Type B pancreatic cell (in vitro differentiated cells): ENCODE results near the gene PHB1. TPM values are rescaled to one million over a fixed set of nuclear protein-coding genes. Genes with fewer than 3 reads are reported as not detected.
A peak's percentile ranks its signal among the peaks of the same experiment; 100 is the strongest.

Source experiments
- DNase-seq: peaks from one replicate; pipeline ENCODE4 v3.0.0; 2021; ENCODE audit warnings: mixed read lengths; ENCODE audit not compliant: unreplicated experiment; ENCODE audit errors: extremely low spot score
- H3K27ac Mint-ChIP-seq: 2 replicates; pipeline ENCODE4 v1.8.0; 2021; ENCODE audit warnings: mild to moderate bottlenecking, mixed read lengths
- H3K27me3 Mint-ChIP-seq: 2 replicates; pipeline ENCODE4 v1.8.0; 2021; ENCODE audit warnings: mixed read lengths
- H3K36me3 Mint-ChIP-seq: 2 replicates; pipeline ENCODE4 v1.8.0; 2021; ENCODE audit warnings: mixed read lengths
- H3K4me1 Mint-ChIP-seq: one replicate; pipeline ENCODE4 v1.8.0; 2021; ENCODE audit warnings: mixed read lengths; ENCODE audit not compliant: unreplicated experiment
- H3K4me3 Mint-ChIP-seq: 2 replicates; pipeline ENCODE4 v1.8.0; 2021; ENCODE audit warnings: mild to moderate bottlenecking, mixed read lengths
- H3K9me3 Mint-ChIP-seq: 2 replicates; pipeline ENCODE4 v1.8.0; 2021; ENCODE audit warnings: mixed read lengths
- total RNA-seq: library from RNA; stranded (reverse); gene quantifications from 2 replicates; pipeline ENCODE4 v1.2.1, GENCODE V29; 2021; ENCODE audit warnings: low replicate concordance
- TF ChIP-seq, protein P1 (sequence below): fragments of 200-600 bp; sonication (generic); conservative IDR thresholded peaks from 2 replicates; pipeline ENCODE4 v1.5.0; 2021; ENCODE audit warnings: antibody characterized with exemption, mild to moderate bottlenecking

The PHB1 gene
- total RNA-seq, 1 donor from 2014 or later, result 231 TPM

- H3K36me3 Mint-ChIP-seq, result no peaks in the 10 kb centered on the region
- TF ChIP-seq, protein P1, sequence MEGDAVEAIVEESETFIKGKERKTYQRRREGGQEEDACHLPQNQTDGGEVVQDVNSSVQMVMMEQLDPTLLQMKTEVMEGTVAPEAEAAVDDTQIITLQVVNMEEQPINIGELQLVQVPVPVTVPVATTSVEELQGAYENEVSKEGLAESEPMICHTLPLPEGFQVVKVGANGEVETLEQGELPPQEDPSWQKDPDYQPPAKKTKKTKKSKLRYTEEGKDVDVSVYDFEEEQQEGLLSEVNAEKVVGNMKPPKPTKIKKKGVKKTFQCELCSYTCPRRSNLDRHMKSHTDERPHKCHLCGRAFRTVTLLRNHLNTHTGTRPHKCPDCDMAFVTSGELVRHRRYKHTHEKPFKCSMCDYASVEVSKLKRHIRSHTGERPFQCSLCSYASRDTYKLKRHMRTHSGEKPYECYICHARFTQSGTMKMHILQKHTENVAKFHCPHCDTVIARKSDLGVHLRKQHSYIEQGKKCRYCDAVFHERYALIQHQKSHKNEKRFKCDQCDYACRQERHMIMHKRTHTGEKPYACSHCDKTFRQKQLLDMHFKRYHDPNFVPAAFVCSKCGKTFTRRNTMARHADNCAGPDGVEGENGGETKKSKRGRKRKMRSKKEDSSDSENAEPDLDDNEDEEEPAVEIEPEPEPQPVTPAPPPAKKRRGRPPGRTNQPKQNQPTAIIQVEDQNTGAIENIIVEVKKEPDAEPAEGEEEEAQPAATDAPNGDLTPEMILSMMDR, result no peak
- H3K27me3 Mint-ChIP-seq, result no peaks in the 10 kb centered on the region
- no peak overlapping the region for H3K27ac Mint-ChIP-seq
- no peak for DNase-seq
- peaks cover 33% of the 10 kb centered on the region for H3K4me1 Mint-ChIP-seq
- H3K4me3 Mint-ChIP-seq, result no peak overlapping the region
- no peaks in the 10 kb centered on the region for H3K9me3 Mint-ChIP-seq
Observed at GRCh38 chr17:49363251-49363650, 51.4 kb downstream of the PHB1 start.

- no peaks in the 10 kb centered on the region for H3K9me3 Mint-ChIP-seq
Observed at GRCh38 chr17:49362723-49363117, 52.0 kb downstream of the PHB1 start.

DNA sequence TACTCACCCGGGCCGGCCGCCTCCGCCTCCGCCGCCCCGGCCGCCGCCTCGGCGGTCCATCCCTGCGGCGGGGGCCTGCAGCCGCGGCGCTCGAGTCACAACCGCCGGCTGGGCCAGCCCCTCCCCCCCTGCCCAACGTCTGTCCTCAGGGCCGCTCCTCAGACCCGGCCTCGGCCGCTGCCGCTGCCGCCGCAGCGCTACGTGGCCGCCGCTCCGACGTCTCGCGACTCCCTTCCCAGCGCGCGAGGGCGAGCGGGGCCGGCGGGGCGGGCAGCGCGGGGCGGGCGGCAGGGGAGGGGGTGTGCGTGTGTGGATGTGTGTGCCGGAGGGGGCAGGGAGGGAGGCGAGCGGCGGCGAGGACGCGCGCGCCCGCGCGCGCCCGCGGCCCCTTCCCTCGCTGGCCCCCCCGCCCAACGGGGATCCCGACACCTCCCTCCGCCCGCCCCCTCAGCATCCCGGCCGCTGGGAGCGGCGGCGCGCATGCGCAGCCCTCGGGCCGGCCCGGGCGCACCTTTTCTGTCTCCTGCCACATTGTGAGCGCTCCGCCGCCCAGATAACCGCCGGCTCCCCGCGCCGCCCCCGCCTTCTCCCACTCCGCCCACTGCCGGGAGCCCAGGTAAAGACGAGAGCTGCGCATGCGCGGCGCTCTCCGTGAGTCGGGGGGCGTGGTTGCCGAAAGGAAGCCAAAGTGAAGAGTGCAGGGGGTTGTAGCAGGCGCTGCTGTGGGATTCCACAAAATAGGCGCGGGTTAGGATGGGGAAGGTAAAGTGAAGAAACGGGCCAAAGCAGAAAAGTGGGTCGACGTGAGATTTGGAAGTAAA is 52.6 kb downstream of the PHB1 start, which contains the start of gene ZNF652:
ZNF652 (minus strand) TSS at position 349 of the 821 bp plus-strand sequence. CDS start 44,525 bp downstream, outside the sequence.
- H3K36me3 Mint-ChIP-seq, result no peaks in the 10 kb centered on the region
- no peaks in the 10 kb centered on the region for H3K27me3 Mint-ChIP-seq
- peaks cover 38% of the 10 kb centered on the region for H3K4me1 Mint-ChIP-seq
- H3K9me3 Mint-ChIP-seq, result no peaks in the 10 kb centered on the region
- peak within 1 kb of the TSS; percentile 98 for H3K4me3 Mint-ChIP-seq
- TF ChIP-seq, protein P1, result no peak
- H3K27ac Mint-ChIP-seq, result peak within 1 kb of the TSS; percentile 94
- peak; percentile 97 for DNase-seq

More at GRCh38 chr17:49362723-49363117, 52.0 kb downstream of the PHB1 start:
- Mint-ChIP-seq H3K4me3 (peak overlapping the region; percentile 89), H3K4me1 (peaks cover 38% of the 10 kb centered on the region), H3K36me3 (no peaks in the 10 kb centered on the region), H3K27ac (peak overlapping the region; percentile 85), H3K27me3 (no peaks in the 10 kb centered on the region)
- TF ChIP-seq, protein P1, result no peak
- DNase-seq, result no peak

DNA sequence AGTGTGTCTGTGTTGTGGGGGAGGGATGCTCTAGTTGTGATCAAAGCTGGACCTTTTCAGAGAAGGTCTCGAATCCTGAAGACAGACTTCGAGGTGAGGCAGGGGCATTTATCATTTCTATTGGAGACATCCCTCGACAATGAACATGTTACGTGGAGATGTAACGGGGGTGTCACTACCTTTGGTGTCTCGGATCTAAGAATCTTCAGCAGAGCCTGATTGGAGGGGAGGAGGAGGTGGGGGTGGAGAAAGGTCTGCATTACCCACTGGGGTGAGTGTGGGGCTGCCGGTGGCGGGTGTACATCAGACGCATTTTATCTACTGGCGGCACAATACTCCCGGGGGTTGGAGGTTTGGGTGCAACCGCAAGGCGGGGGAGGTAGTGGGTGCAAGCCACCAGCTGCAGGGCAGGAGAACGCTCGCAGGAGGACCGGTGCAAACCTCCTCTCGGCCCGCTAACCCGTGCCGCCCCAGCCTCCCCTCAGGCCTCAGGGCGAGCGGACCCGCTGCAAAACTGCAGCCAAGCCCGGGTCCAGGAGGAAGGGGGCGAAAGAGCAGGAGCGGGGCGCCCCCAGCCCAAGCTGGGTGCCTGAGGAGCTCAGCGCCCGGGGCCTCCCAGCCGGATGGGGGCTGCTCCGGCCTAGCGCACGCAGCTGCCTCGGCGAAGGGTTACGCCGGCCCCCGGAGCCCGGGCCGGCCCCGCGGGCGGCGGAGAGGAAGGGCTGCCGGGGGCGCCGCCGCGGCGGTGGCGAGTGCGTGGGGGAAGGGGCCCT is 53.4 kb downstream of the PHB1 start:
- peaks cover 38% of the 10 kb centered on the region for H3K4me1 Mint-ChIP-seq
- H3K9me3 Mint-ChIP-seq, result no peaks in the 10 kb centered on the region
- peak overlapping the region; percentile 98 for H3K4me3 Mint-ChIP-seq
- H3K27me3 Mint-ChIP-seq, result no peaks in the 10 kb centered on the region
- H3K36me3 Mint-ChIP-seq, result peaks cover 2% of the 10 kb centered on the region
- DNase-seq, result peak; percentile 70
- H3K27ac Mint-ChIP-seq, result peak overlapping the region; percentile 94
- TF ChIP-seq, protein P1, result no peak

DNA sequence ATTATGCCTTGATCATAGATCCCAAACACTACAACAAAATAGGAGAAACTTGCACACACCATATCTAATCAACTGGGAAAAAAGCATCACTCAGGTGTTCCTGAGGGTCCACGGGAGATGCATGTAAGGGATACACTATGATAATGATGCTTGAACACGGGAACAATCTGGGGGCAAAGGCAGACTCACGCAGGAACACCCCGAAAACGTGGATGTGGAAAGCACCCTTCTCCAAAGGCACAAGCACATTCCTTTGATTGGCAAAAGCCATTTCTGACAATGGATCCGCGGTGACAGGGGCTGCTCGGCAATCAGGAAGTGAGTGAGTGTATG is 53.9 kb downstream of the PHB1 start:
- Mint-ChIP-seq H3K27ac (peak overlapping the region; percentile 94), H3K4me1 (peaks cover 38% of the 10 kb centered on the region), H3K9me3 (no peaks in the 10 kb centered on the region), H3K36me3 (peaks cover 3% of the 10 kb centered on the region), H3K27me3 (no peaks in the 10 kb centered on the region), H3K4me3 (peak overlapping the region; percentile 98)
- TF ChIP-seq, protein P1, result no peak
- DNase-seq, result no peak
